Measurements from ENCODE around the gene SH3GL3. TPM values are rescaled to one million over a fixed set of nuclear protein-coding genes. Genes with fewer than 3 reads are reported as not detected.

SH3GL3 gene
- total and polyA plus RNA-seq, 2 of the 4 experiments (the other 2 are of a cell fraction): not detected

DNA sequence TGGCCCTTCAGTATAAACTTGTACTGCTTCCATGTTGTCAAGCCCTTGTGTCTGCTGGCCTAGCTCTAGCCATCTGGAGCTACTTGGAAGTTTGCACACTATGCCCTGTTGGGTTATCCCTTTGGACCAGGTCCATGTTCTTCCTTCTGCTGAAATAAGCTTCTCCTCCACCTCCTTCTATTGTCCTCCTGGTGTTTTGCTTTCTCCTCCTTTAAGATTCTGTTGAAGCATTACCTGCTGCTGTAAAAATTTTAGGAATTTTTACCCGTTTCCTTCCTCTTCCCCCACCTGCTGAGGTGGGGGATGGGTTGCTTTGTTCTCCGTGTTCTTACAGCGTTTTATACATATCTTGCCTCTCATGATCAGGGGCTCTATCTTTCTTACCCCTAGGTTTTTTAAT is 51.7 kb downstream of the SH3GL3 start:
- Histone ChIP-seq H3K36me3 (ENCODE audit: control insufficient read depth, insufficient read depth, low read length) (no peaks in the 10 kb centered on the region), H3K9me1 (ENCODE audit: insufficient read depth, low read length) (no peaks in the 10 kb centered on the region), H2BK120ac (ENCODE audit: low read depth, low read length) (no peak overlapping the region), H4K20me1 (ENCODE audit: insufficient read depth, low read length) (no peaks in the 10 kb centered on the region), H2BK5ac (ENCODE audit: low read depth, low read length, poor library complexity, severe bottlenecking) (no peak overlapping the region), H4K5ac (ENCODE audit: low read depth, low read length) (no peak overlapping the region), H3K27me3 (ENCODE audit: control insufficient read depth, insufficient read depth, low read length) (no peaks in the 10 kb centered on the region), H2AK5ac (ENCODE audit: low read depth, low read length) (no peak overlapping the region), H3K27ac (ENCODE audit: insufficient read depth, low read length) (no peak overlapping the region), H3K4me2 (ENCODE audit: low read depth, low read length) (no peak overlapping the region), H3K4me3 (ENCODE audit: insufficient read depth, low read depth, low read length) (no peak overlapping the region), H3K9me3 (ENCODE audit: control insufficient read depth, insufficient read depth, low read length) (peaks cover 9% of the 10 kb centered on the region), H2AFZ (replicated peaks; ENCODE audit: low read length, poor library complexity) (no peak overlapping the region), H3K4ac (ENCODE audit: low read depth, low read length) (no peak overlapping the region), H3K9ac (ENCODE audit: low read depth, low read length) (no peak overlapping the region), H3K56ac (ENCODE audit: extremely low read depth, insufficient read depth, low read length) (no peak overlapping the region), H3K14ac (replicated peaks; ENCODE audit: low read depth, low read length) (no peak overlapping the region), H3K79me1 (ENCODE audit: low read depth in 1 of 2, low read length in 2 of 2) (no peaks in the 10 kb centered on the region), H2BK15ac (ENCODE audit: low read depth, low read length) (no peak overlapping the region), H2BK20ac (ENCODE audit: low read depth, low read length) (no peak overlapping the region), H3K23ac (ENCODE audit: low read depth, low read length) (no peak overlapping the region), H4K91ac (ENCODE audit: insufficient read depth, low read depth, low read length) (no peak overlapping the region), H4K8ac (ENCODE audit: low read depth in 2 of 2, low read length in 2 of 2) (no peak overlapping the region), H2AK9ac (replicated peaks; ENCODE audit: low read depth, low read length, poor library complexity) (no peak overlapping the region), H3K18ac (ENCODE audit: low read depth, low read length) (no peak overlapping the region), H3K4me1 (ENCODE audit: control insufficient read depth, insufficient read depth, low read length) (no peaks in the 10 kb centered on the region)
- DNase-seq: no peak
- ChIA-PET POLR2A (ENCODE audit: unreplicated experiment) (no interaction called here), CTCF (no interaction called here)
- TF ChIP-seq POLR2A (IDR thresholded peaks at IDR 0.05; ENCODE audit: low read depth, low read length): no peak
- TF ChIP-seq CEBPB (IDR thresholded peaks at IDR 0.05; ENCODE audit: low read depth, low read length): no peak
- no peak for TF ChIP-seq RCOR1 (IDR thresholded peaks at IDR 0.05; ENCODE audit: insufficient replicate concordance, low read length)
- TF ChIP-seq CHD1 (IDR thresholded peaks at IDR 0.05; ENCODE audit: low read depth, low read length): no peak
- TF ChIP-seq, protein P1, sequence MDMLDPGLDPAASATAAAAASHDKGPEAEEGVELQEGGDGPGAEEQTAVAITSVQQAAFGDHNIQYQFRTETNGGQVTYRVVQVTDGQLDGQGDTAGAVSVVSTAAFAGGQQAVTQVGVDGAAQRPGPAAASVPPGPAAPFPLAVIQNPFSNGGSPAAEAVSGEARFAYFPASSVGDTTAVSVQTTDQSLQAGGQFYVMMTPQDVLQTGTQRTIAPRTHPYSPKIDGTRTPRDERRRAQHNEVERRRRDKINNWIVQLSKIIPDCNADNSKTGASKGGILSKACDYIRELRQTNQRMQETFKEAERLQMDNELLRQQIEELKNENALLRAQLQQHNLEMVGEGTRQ (IDR thresholded peaks at IDR 0.05; ENCODE audit: low read depth, low read length): no peak
- TF ChIP-seq, protein P2, sequence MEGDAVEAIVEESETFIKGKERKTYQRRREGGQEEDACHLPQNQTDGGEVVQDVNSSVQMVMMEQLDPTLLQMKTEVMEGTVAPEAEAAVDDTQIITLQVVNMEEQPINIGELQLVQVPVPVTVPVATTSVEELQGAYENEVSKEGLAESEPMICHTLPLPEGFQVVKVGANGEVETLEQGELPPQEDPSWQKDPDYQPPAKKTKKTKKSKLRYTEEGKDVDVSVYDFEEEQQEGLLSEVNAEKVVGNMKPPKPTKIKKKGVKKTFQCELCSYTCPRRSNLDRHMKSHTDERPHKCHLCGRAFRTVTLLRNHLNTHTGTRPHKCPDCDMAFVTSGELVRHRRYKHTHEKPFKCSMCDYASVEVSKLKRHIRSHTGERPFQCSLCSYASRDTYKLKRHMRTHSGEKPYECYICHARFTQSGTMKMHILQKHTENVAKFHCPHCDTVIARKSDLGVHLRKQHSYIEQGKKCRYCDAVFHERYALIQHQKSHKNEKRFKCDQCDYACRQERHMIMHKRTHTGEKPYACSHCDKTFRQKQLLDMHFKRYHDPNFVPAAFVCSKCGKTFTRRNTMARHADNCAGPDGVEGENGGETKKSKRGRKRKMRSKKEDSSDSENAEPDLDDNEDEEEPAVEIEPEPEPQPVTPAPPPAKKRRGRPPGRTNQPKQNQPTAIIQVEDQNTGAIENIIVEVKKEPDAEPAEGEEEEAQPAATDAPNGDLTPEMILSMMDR (conservative IDR thresholded peaks at IDR 0.05; ENCODE audit: low read depth, low read length): no peak
- TF ChIP-seq BHLHE40 (IDR thresholded peaks at IDR 0.05; ENCODE audit: low read depth, low read length): no peak
- dilution Hi-C loops (cut with HindIII; ENCODE audit: low sequenced_read_pairs, unreplicated experiment): no loop called here
- no CpG with 5 or more reads among the region's 3 CpGs for WGBS, 2 experiments (ENCODE audit: extremely low coverage in 2 of 2, insufficient read length in 1 of 2)
- no TSS peak for BruUV-seq (replicated peaks)
- in situ Hi-C loops (cut with MboI; ENCODE audit: low sequenced_read_pairs): no loop called here
- intact Hi-C loops (cut with micrococcal nuclease): no loop called here
- ATAC-seq (ENCODE audit: low read depth): no peak
